IMR-90 (cell line): ENCODE results near the gene SLC25A34. TPM values are rescaled to one million over a fixed set of nuclear protein-coding genes. Genes with fewer than 3 reads are reported as not detected.

Source experiments
- ATAC-seq: fragments of 200-7000 bp; cut with Tn5 transposase; 2 replicates; pipeline ENCODE4 v1.9.1; 2020; ENCODE audit warnings: low read depth, mild to moderate bottlenecking, moderate library complexity
- BruUV-seq: library from RNA; stranded (reverse); fragments of 400-500 nt; replicated peaks from 2 replicates; lab custom pipeline; 2021; lab: Mats Ljungman, UMichigan
- CTCF ChIA-PET: fragments of 300-600 bp; formaldehyde crosslinking; extraction: SDS; loops from one replicate; lab custom pipeline; 2021; ENCODE audit warnings: antibody characterized with exemption; lab: Yijun Ruan, JAX
- POLR2A ChIA-PET: fragments of 300-600 bp; sonication (Branson Sonifier 250); formaldehyde crosslinking; loops from one replicate; lab custom pipeline; 2022; ENCODE audit warnings: antibody characterized with exemption; ENCODE audit not compliant: unreplicated experiment; lab: Charles Lee
- DNase-seq: peaks from one replicate; pipeline ENCODE4 v3.0.0; 2013
- H2AFZ ChIP-seq: replicated peaks from 2 replicates; pipeline ENCODE3; 2013; ENCODE audit warnings: low read length, mild to moderate bottlenecking; ENCODE audit not compliant: poor library complexity
- H2AK5ac ChIP-seq: 2 replicates; pipeline ENCODE4 v1.6.1; 2013; ENCODE audit warnings: low read depth, low read length, inconsistent platforms
- H2AK9ac ChIP-seq: replicated peaks from 2 replicates; pipeline ENCODE3; 2013; ENCODE audit warnings: mild to moderate bottlenecking, low read depth, low read length, moderate library complexity; ENCODE audit not compliant: poor library complexity
- H2BK120ac ChIP-seq: 2 replicates; pipeline ENCODE4 v1.6.1; 2013; ENCODE audit warnings: low read depth, low read length, inconsistent platforms
- H2BK15ac ChIP-seq: 3 replicates; pipeline ENCODE4 v1.6.1; 2013; ENCODE audit warnings: low read depth, low read length, inconsistent platforms
- H2BK20ac ChIP-seq: 2 replicates; pipeline ENCODE4 v1.6.1; 2013; ENCODE audit warnings: low read depth, mild to moderate bottlenecking, inconsistent platforms, low read length, moderate library complexity
- H2BK5ac ChIP-seq: 2 replicates; pipeline ENCODE4 v1.6.1; 2013; ENCODE audit warnings: mild to moderate bottlenecking, low read depth, low read length, inconsistent platforms; ENCODE audit not compliant: poor library complexity, severe bottlenecking
- H3K14ac ChIP-seq: replicated peaks from 2 replicates; pipeline ENCODE4 v1.6.1; 2013; ENCODE audit warnings: low read depth, low read length, inconsistent platforms
- H3K18ac ChIP-seq: 2 replicates; pipeline ENCODE4 v1.6.1; 2013; ENCODE audit warnings: low read depth, low read length, control low read depth
- H3K23ac ChIP-seq: 2 replicates; pipeline ENCODE4 v1.6.1; 2013; ENCODE audit warnings: low read depth, low read length, inconsistent platforms
- H3K27ac ChIP-seq: 2 replicates; pipeline ENCODE4 v1.5.1; 2013; ENCODE audit warnings: mild to moderate bottlenecking, control low read depth, low read length; ENCODE audit not compliant: insufficient read depth
- H3K27me3 ChIP-seq: 2 replicates; pipeline ENCODE4 v1.6.1; 2013; ENCODE audit warnings: low read length; ENCODE audit not compliant: control insufficient read depth, insufficient read depth
- H3K36me3 ChIP-seq: 2 replicates; pipeline ENCODE4 v1.6.1; 2013; ENCODE audit warnings: low read length, mixed read lengths; ENCODE audit not compliant: control insufficient read depth, insufficient read depth
- H3K4ac ChIP-seq: 2 replicates; pipeline ENCODE4 v1.6.1; 2013; ENCODE audit warnings: low read depth, low read length, inconsistent platforms
- H3K4me1 ChIP-seq: 2 replicates; pipeline ENCODE4 v1.6.1; 2013; ENCODE audit warnings: low read length, mixed read lengths; ENCODE audit not compliant: control insufficient read depth, insufficient read depth
- H3K4me2 ChIP-seq: 2 replicates; pipeline ENCODE4 v1.6.1; 2013; ENCODE audit warnings: low read depth, mild to moderate bottlenecking, control low read depth, low read length, moderate library complexity
- H3K4me3 ChIP-seq: 2 replicates; pipeline ENCODE4 v1.5.1; 2013; ENCODE audit warnings: low read depth, mild to moderate bottlenecking, control low read depth, low read length, moderate library complexity; ENCODE audit not compliant: insufficient read depth
- H3K56ac ChIP-seq: 2 replicates; pipeline ENCODE4 v1.6.1; 2013; ENCODE audit warnings: low read length, inconsistent platforms; ENCODE audit not compliant: insufficient read depth; ENCODE audit errors: extremely low read depth
- H3K79me1 ChIP-seq, 2 experiments: 2 replicates each; pipeline ENCODE4 v1.6.1; 2013; ENCODE audit warnings: low read length in 2 of 2, inconsistent platforms in 1 of 2, low read depth in 1 of 2
- H3K9ac ChIP-seq: 2 replicates; pipeline ENCODE4 v1.6.1; 2013; ENCODE audit warnings: low read depth, low read length, control low read depth
- H3K9me1 ChIP-seq: 2 replicates; pipeline ENCODE4 v1.6.1; 2013; ENCODE audit warnings: low read length, inconsistent platforms; ENCODE audit not compliant: insufficient read depth
- H3K9me3 ChIP-seq: 2 replicates; pipeline ENCODE4 v1.6.1; 2013; ENCODE audit warnings: low read length; ENCODE audit not compliant: control insufficient read depth, insufficient read depth
- H4K20me1 ChIP-seq: 2 replicates; pipeline ENCODE4 v1.6.1; 2013; ENCODE audit warnings: low read length, inconsistent platforms; ENCODE audit not compliant: insufficient read depth
- H4K5ac ChIP-seq: 2 replicates; pipeline ENCODE4 v1.6.1; 2013; ENCODE audit warnings: mild to moderate bottlenecking, low read depth, low read length, control low read depth
- H4K8ac ChIP-seq, 2 experiments: 2 replicates each; pipeline ENCODE4 v1.6.1; 2013; ENCODE audit warnings: low read depth in 2 of 2, low read length in 2 of 2, control low read depth in 1 of 2, inconsistent platforms in 1 of 2
- H4K91ac ChIP-seq: 2 replicates; pipeline ENCODE4 v1.6.1; 2013; ENCODE audit warnings: low read depth, low read length, inconsistent platforms; ENCODE audit not compliant: insufficient read depth
- BHLHE40 ChIP-seq: fragments of 150-350 bp; IDR thresholded peaks from 2 replicates; pipeline ENCODE4 v1.6.1; 2016; ENCODE audit warnings: mild to moderate bottlenecking, low read depth, low read length
- CTCF ChIP-seq: conservative IDR thresholded peaks from 2 replicates; pipeline ENCODE4 v1.5.1; 2012; ENCODE audit warnings: mild to moderate bottlenecking, low read depth, low read length, improper control_type of control experiment
- ELK1 ChIP-seq: fragments of 150-350 bp; IDR thresholded peaks from 2 replicates; pipeline ENCODE4 v1.6.1; 2016; ENCODE audit warnings: low read depth, mild to moderate bottlenecking, low read length, moderate library complexity, borderline replicate concordance
- FOS ChIP-seq: fragments of 150-350 bp; IDR thresholded peaks from 2 replicates; pipeline ENCODE4 v1.6.1; 2016; ENCODE audit warnings: low read depth, low read length
- MAFK ChIP-seq: IDR thresholded peaks from 2 replicates; pipeline ENCODE4 v1.6.1; 2012; ENCODE audit warnings: low read depth, low read length, improper control_type of control experiment
- MAZ ChIP-seq: IDR thresholded peaks from 2 replicates; pipeline ENCODE4 v1.6.1; 2012; ENCODE audit warnings: low read depth, mild to moderate bottlenecking, low read length, improper control_type of control experiment, moderate library complexity, borderline replicate concordance
- MXI1 ChIP-seq: IDR thresholded peaks from 2 replicates; pipeline ENCODE4 v1.6.1; 2012; ENCODE audit warnings: low read depth, mild to moderate bottlenecking, low read length, moderate library complexity, borderline replicate concordance
- NFE2L2 ChIP-seq: fragments of 150-350 bp; IDR thresholded peaks from 2 replicates; pipeline ENCODE4 v1.6.1; 2016; ENCODE audit warnings: low read depth, mild to moderate bottlenecking, low read length
- RAD21 ChIP-seq: IDR thresholded peaks from 2 replicates; pipeline ENCODE4 v1.6.1; 2012; ENCODE audit warnings: low read length, improper control_type of control experiment
- RCOR1 ChIP-seq: IDR thresholded peaks from 2 replicates; pipeline ENCODE4 v1.6.1; 2012; ENCODE audit warnings: mild to moderate bottlenecking, low read length, improper control_type of control experiment; ENCODE audit not compliant: insufficient replicate concordance
- RFX5 ChIP-seq: IDR thresholded peaks from 2 replicates; pipeline ENCODE4 v1.8.0; 2012; ENCODE audit warnings: low read depth, mild to moderate bottlenecking, low read length, moderate library complexity
- SMC3 ChIP-seq: fragments of 150-350 bp; IDR thresholded peaks from 2 replicates; pipeline ENCODE4 v1.6.1; 2016; ENCODE audit warnings: low read depth, mild to moderate bottlenecking, antibody characterized with exemption, low read length, moderate library complexity
- WGBS, 2 experiments: methylation state at CpG; one replicate each; pipeline versions ENCODE4 v1.1.5 to v1.1.7; 2013; ENCODE audit warnings: missing lambda C conversion rate in 2 of 2; ENCODE audit not compliant: insufficient read length in 1 of 2; ENCODE audit errors: extremely low coverage in 2 of 2; 5-methylcytosine and 5-hydroxymethylcytosine counted together
- dilution Hi-C: fragments of 300-500 bp; cut with HindIII; formaldehyde crosslinking; loops from one replicate; pipeline ENCODE4 v1.14.3; 2018; ENCODE audit warnings: low sequenced_read_pairs; ENCODE audit not compliant: unreplicated experiment
- in situ Hi-C: fragments of 300-500 bp; cut with MboI; formaldehyde crosslinking; loops from 3 replicates; pipeline ENCODE4 v1.14.3; 2019; ENCODE audit warnings: low sequenced_read_pairs, inconsistent platforms, mixed read lengths
- intact Hi-C: fragments of 100-400 bp; cut with micrococcal nuclease; formaldehyde crosslinking; loops from 2 replicates; pipeline ENCODE4 v1.10.0; 2022
- polyA plus RNA-seq, 3 experiments: library from polyadenylated mRNA; depleted of rRNA; stranded (reverse); fragments of >200 nt; gene quantifications; 2 replicates each; pipeline ENCODE4 v1.2.3, GENCODE V29; 2012; ENCODE audit warnings: low replicate concordance in 1 of 3
- total RNA-seq: library from RNA; depleted of rRNA; stranded (reverse); fragments of >200 nt; gene quantifications from 2 replicates; pipeline ENCODE4 v1.2.3, GENCODE V29; 2012

SLC25A34 gene
- total and polyA plus RNA-seq, 2 of the 4 experiments (the other 2 are of a cell fraction): under 0.01 to 0.72 TPM

DNA sequence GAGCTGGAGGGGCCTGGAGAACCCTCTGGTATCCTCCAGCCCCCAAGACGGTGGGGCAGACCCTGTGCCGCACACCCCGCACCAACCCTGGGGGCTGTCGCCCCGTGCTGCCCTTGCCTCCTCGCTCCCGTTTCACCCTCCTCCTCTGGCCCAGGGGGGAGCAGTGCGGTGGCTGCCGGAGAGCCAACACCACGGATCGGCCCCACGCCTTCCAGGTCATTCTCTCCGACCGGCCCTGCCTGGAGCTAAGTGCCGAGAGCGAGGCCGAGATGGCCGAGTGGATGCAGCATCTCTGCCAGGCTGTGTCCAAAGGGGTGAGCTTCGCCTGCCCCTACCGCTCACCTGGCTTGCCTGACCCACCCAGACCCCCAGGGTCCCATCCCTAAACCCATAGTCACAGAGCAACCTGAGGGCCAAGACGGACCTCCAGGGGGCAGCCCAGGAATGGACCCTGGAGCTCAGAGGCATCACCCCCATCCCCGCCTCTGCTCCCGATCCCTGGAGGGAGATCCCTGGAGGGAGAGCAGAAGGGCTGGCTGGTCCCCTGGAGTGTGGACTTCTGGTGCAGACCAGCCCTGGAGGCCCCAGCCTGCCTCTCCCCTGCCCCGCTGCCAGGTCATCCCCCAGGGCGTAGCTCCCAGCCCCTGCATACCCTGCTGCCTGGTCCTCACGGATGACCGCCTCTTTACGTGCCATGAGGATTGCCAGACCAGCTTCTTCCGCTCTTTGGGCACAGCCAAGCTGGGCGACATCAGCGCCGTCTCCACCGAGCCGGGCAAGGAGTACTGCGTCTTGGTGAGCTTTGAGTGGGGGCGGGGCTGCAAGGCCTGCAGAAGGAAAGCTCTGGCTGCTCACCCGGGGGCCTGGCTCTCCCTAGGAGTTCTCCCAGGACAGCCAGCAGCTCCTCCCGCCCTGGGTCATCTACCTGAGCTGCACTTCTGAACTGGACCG is 4.0 kb upstream of the SLC25A34 start:
- dilution Hi-C loops (no loop called here), in situ Hi-C loops (no loop called here), intact Hi-C loops (no loop called here)
- no peak overlapping the region for H3K56ac ChIP-seq
- no peak overlapping the region for H3K4me3 ChIP-seq
- H4K8ac ChIP-seq: no peak overlapping the region
- no peak overlapping the region for H3K18ac ChIP-seq
- H3K9me1 ChIP-seq: no peaks in the 10 kb centered on the region
- ChIA-PET POLR2A (no interaction called here), CTCF (no interaction called here)
- H3K79me1 ChIP-seq: no peaks in the 10 kb centered on the region; a peak in 2 of 4 replicates
- no peak overlapping the region for H2AK9ac ChIP-seq
- no peak overlapping the region for H4K91ac ChIP-seq
- H2BK5ac ChIP-seq: no peak overlapping the region
- no peak overlapping the region for H2AK5ac ChIP-seq
- ATAC-seq (no peak), DNase-seq (no peak)
- BruUV-seq: no TSS peak
- H4K5ac ChIP-seq: no peak overlapping the region
- H2BK15ac ChIP-seq: no peak overlapping the region
- no peak overlapping the region for H2BK120ac ChIP-seq
- peaks cover 75% of the 10 kb centered on the region for H3K36me3 ChIP-seq
- 92% methylated on average over 23 of the region's 39 CpGs; no CpG with 5 or more reads in 1 of the 2 experiments for WGBS, 2 experiments
- H3K9me3 ChIP-seq: no peaks in the 10 kb centered on the region
- H3K4ac ChIP-seq: no peak overlapping the region
- no peak overlapping the region for H2AFZ ChIP-seq
- H3K4me1 ChIP-seq: no peaks in the 10 kb centered on the region
- H2BK20ac ChIP-seq: no peak overlapping the region
- H3K9ac ChIP-seq: no peak overlapping the region
- no peak overlapping the region for H3K4me2 ChIP-seq
- no peaks in the 10 kb centered on the region for H3K27me3 ChIP-seq
- no peak overlapping the region for H3K23ac ChIP-seq
- no peak overlapping the region for H3K14ac ChIP-seq
- no peaks in the 10 kb centered on the region; the same call in 1 of the 2 replicates for H4K20me1 ChIP-seq
- TF ChIP-seq RAD21: no peak
- TF ChIP-seq MAZ: no peak
- no peak for TF ChIP-seq ELK1
- no peak for TF ChIP-seq MXI1
- no peak for TF ChIP-seq RCOR1
- no peak for TF ChIP-seq FOS
- TF ChIP-seq SMC3: no peak
- no peak for TF ChIP-seq BHLHE40
- TF ChIP-seq NFE2L2: no peak
- no peak for TF ChIP-seq CTCF
- no peak for TF ChIP-seq MAFK
- no peak for TF ChIP-seq RFX5
- no peak overlapping the region for H3K27ac ChIP-seq
